ENCODE measurements around the gene FAM240A.
"Not testable (repeated sequence)": the region's sequence is repeated elsewhere in the genome, so short reads cannot be mapped to it uniquely, and the experiment has no call there.

FAM240A gene

DNA sequence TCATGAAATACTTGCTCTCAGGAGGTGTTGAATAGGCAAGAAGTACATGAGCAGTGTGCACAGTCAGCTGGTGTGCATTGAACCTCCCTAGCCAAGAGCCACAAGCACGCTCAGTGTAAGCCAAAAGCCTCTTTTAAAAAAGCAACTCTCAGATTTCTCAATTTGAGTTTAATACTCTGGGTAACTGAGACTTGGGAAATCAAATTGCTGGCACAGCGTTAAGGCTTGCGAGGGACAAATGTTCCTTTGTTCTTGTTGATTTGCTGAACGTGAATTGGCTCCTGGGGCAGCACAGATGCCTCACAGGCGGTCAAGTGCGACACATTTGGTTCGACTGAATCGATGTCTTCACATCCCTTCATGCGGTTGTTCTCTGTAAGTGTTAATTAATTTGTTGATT, at the start of gene FAM240A:
Gene FAM240A (plus strand): TSS at position 202 of the 400 bp plus-strand sequence. CDS start 159 bp downstream, at position 361.
- DNase-seq (ENCODE audit: low read depth in 2 of 2), result no peak

DNA sequence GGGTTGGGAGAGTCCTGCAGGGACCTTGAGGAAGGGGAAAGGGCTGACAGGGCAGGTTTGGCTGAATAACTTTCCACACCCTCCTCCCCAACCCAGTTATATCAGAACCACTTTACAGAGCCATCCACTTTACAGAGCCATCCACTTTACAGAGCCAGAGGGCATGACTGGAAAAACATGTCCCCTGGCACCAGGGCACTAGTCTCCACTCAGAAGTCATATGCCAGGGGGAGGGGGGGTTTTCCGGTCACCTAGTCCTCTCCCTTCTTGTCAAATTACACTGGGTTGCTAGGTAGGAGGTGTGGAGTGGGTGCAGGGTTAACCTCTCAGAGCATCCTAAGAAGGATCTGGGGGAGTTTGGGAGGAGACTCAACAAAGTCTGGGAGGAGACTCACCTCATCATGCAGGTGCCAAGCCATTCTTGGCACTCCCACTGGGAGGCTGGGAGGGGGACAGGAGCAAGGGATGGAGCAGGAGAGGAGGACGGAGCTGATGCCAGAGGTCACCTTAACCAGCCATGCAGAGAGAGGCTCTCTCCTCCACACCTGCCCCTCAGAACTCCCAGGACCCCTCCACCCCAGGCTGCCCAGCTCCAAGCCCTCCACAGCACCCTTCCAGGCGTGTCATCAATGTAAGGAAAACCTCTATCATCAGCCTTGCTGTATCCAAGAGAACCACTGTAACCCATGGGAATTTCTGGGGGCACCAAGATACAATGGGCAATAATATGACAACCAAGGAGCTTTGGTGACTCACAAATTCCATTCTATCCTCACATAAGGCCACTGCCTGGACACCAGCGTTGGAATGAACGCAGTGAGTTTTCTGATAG, 47.9 kb upstream of the FAM240A start:
- DNase-seq (ENCODE audit: low read depth in 2 of 2), result no peak

DNA sequence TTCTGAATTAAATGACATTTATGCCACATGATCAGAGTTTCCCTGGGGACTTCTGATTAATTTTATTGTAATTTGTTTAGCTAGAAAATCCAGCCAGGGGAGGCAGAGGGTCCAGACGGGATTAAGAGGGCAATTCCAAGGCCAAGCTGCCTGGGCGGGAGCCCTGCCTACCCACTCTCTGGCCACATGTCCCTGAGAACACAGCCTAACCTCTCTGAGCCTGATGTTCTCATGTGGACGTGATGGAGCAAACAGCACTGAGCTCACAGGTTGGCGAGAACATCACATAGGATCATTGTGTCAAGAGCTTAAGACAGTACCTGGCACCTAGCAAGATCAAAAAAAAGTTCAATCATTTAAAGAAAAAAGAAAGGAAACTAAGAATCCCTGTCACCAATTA, 47.2 kb upstream of the FAM240A start:
- no peak for DNase-seq (ENCODE audit: low read depth in 2 of 2)

DNA sequence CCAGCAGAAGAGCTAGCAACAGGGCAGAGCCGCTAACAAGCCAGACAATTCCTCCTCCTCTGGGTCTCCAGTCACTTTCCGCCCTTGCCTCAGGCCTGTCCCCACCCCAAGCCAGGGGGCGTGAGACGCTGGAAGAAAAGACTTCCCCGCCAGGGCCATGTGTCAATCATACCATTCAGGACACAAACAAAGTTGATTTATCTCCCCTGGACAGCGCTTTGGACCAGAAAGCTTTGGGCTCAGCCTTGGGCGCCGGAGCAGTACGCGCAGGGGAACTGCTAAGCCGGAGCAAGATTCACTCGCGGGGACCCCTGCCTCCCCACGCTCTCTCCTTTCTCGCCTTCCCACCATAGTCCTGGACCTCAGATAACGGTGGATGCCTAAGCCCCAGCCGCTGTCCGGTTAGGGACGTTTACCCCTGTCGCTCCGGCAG, 46.7 kb upstream of the FAM240A start:
- no peak for DNase-seq (ENCODE audit: low read depth in 2 of 2)

DNA sequence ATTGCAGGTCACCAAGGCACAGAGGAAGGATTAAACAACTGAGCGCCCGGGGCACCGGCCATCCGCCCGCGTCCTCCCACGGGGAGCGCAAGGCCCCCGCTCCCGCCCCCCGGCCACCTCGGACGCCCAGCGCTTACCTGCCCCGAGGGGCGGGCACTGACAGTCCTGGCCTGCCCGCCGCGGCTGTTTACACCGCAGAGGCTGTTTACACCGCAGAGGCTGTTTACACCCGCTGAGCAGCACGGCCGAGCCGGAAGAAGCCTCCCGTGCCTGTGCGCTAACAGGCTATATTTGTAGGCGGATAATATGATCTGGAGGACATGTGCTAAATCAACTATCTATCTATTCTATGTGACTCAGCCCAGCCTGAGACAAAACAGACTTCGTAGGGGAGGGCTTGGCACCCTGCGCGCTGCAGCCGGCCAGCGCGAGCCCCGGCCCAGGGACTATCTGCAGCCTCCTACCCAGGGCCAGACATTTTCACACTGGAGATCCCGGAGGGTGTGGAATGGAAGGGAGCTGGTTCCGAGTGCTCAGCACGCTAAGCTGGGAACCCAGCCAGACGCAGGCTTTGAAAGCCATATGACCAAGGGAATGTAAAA, 46.2 kb upstream of the FAM240A start, which contains the start of gene LRRC2:
Gene LRRC2 (minus strand): TSS at position 263 of the 602 bp plus-strand sequence. CDS start 14,711 bp downstream, outside the sequence.
- DNase-seq (ENCODE audit: low read depth in 2 of 2), result no peak

DNA sequence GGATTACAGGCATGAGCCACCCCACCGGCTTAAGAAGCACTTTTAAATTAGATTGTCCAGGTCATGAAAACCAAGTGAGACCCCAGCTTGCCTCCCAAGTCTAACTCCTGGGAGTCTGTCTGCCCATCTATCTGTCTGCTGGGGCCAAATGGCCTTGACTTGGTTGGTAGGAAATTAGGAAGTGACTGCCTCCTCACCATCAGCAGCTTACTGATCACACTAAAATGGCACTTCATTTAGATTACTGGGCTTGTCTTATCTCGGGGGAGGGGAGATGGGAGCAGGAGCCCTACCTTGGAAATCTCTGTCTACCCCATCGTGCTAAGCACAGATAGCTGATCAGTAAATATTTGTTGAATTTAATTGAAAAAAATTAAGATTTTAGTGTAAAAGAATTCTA, 40.6 kb upstream of the FAM240A start:
- DNase-seq (ENCODE audit: low read depth in 2 of 2), result no peak

DNA sequence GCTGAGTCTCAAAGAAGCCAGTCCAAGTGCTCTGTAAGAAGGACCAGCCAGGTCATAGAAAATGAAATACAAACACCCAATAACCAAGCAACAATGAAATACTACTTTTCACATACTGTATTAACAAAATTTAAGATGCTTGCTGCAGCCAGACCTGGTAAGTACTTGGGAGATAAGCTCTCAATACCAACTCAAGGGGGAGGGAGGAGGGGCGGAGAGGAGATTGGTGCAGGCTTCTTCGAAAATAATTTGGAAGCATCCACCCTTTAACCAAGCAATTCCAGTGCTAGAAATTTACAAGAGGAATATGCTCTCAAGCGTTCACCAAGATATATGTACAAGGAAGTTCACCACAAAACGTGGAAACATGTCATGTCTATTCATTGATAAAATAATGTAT, 38.6 kb upstream of the FAM240A start:
- DNase-seq (ENCODE audit: low read depth in 2 of 2), result no peak

DNA sequence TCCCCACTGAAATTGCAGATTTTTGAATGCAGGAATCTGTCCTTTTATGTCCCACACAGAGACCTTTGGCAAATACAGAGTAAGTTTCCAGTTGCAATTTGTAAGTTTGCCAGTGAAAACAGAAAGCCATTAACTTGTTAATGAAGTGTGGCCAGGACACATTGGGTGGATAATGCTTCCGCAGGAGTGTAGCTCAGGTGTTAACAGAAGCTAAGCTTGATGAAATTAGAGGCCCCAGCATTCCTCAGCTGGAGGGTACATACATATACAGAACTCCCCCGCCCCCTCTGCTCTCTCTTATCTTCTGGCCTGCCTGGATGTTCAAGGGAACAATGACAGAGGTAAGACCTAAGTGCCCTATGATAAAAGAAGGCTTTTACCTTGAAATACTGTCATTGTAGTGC, 38.1 kb upstream of the FAM240A start:
- DNase-seq (ENCODE audit: low read depth in 2 of 2), result no peak

DNA sequence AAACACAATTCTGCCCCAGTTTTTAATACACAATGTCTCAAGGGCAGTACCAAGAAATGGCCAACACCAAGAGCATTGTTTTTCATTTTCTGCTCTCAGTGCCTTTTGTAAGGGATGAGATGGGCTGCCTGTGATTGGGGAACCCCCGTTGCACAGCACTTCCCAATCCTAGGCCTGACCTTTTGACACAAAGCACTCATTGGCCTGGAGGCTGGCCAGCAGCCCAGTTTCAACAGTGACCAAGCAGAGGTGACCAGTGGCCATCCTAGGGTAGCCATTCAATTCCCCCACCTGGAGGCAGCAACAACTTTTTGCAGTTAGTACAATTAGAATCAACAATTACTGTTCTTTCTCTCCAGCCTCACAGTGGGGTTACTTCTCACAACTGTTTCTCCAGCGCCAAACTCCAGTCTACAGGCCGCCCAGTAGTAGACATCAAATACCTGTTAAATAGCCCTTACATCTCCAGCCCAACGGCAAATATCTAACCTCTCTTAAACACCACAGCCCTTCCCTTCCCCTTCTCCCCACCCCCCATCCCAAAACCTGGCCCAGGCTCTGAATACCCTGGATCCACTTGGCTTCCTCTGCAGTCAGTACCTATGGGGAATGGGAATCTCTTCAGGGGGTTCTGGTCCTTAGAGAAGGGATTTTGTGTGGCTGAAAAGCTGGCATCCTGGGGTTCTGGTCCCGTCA, 37.3 kb upstream of the FAM240A start:
- no peak for DNase-seq (ENCODE audit: low read depth in 2 of 2)

DNA sequence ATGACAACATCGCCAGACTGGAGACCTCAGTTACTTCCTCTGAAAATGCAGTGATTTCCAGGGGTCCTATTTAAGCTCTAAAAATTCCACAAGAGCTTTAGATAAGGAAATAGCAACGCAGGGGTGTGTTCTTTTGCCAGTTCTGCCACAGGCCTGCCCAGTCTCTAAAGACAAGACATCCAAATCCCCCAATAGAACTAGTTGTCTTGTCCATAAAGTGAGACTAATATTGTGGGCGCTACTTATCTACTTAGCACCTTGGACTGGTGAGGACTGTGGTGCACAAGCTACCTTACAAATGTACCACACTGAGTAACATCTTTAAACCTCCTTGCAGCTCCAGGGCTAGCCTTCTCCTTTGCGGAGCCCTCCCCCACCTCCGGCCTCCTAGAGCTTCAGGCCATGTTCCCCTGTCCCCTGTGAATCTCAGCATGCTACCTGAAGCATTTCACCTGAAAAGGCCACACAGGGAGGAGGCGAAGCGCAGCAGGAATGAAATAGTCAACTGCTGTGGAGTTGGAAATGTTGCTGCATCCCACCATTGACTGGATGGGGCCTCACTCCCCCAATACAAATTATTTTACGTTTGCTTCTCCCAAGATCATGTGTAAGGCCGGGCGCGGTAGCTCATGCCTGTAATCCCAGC, 36.6 kb upstream of the FAM240A start:
- DNase-seq (ENCODE audit: low read depth in 2 of 2), result no peak

DNA sequence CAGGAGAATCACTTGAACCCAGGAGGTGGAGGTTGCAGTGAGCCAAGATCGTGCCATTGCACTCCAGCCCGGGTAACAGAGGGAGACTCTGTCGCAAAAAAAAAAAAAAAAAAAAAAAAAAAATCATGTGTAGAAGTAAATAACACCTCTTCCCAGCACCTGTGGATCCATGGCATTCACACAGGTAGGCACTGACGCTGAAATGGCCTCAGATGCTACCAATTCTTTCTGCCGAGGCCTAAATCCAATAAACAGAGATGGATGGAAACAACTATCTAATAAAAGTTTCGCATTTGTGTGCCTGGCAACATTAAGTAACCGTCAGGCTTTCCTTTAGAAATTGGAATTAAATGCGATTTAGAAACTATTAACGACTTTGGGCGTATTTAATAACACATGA, 35.9 kb upstream of the FAM240A start:
- no peak for DNase-seq (ENCODE audit: low read depth in 2 of 2)

DNA sequence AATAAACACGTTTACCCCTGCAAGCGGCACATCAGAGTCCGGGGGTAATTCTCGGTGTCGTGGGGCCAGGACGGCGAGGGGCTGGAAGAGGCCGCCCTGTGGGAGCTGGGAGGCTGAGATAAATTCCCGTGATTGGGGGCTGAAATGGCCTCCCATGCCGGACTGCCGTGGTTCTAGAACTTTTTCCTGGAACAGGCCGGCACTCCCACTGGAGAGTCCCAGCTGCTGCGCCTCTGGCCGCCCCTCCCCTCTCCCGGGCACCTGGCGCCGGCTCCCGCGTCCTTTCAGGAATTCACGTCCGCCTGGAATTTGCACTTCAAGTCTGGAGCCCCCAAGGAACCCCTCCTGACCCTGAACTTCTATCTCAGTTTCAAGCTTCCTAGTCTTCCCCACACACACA, 35.4 kb upstream of the FAM240A start:
- DNase-seq (ENCODE audit: low read depth in 2 of 2), result no peak

DNA sequence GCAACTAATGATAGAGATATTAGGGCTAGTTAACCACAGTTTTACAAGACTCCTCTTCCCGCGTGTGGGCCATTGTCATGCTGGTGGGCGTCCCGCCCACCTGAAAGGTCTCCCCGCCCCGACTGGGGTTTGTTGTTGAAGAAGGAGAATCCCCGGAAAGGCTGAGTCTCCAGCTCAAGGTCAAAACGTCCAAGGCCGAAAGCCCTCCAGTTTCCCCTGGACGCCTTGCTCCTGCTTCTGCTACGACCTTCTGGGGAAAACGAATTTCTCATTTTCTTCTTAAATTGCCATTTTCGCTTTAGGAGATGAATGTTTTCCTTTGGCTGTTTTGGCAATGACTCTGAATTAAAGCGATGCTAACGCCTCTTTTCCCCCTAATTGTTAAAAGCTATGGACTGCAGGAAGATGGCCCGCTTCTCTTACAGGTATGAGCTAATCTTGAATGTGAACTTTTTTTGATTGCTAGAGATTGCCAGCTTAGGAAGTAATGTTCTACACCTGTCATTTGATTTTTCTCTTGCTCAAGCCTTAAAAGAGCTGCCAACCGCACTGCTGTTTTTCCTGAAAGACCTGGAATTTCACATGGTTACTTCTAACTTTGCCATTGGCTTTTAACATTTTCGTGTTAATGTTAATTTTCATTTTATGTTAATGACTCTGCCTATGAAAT, 34.6 kb upstream of the FAM240A start:
- not testable (repeated sequence) for DNase-seq (ENCODE audit: low read depth in 2 of 2)

DNA sequence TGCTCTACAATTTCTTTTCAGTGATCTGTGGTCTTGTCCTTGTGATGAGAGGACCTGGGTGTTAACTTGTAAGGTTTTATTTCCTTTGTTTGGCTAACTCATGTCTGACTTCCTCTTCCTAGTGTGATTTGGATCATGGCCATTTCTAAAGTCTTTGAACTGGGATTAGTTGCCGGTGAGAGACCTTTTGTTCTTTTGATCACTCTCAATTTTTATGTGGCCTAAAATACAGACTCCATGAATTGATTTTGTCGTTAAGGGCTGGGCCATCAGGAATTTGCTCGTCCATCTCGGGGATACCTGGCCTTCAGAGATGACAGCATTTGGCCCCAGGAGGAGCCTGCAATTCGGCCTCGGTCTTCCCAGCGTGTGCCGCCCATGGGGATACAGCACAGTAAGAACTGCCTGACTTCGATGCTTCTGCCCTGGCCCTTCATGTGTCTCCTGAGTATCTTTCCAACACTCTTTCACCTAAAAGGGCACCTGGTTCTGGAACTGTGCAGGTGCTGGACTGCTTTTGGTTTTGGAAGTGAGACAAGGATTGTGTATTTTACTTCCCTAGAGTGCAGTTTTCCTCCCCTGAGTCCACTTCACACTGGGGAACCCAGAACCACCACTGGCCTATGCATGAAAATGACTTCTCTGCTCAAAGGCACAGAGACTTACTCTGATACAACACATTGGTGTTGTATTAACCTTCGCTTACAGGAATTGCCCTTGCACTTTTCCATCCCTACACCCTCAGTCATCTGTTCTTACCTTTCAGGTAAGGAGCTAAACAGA, 33.2 kb upstream of the FAM240A start:
- no peak for DNase-seq (ENCODE audit: low read depth in 2 of 2)

DNA sequence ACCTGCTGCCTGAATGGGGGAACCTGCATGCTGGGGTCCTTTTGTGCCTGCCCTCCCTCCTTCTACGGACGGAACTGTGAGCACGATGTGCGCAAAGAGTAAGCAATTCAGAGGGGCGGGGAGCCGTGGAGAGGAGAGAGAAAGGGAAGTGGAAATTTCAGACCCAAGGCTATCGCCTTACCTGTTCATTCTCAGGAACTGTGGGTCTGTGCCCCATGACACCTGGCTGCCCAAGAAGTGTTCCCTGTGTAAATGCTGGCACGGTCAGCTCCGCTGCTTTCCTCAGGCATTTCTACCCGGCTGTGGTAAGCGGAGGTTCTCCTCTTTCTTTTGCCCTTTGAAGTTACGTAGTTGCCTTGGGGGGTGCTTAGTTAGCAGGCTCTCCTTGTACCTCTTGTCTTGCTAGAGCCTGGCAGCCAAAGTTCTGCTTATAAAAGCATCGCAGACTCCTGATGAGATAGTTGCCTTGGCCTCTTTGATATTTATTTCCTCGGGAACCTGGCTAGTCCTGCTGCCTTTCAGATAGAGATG, 32.5 kb upstream of the FAM240A start:
- no peak for DNase-seq (ENCODE audit: low read depth in 2 of 2)

DNA sequence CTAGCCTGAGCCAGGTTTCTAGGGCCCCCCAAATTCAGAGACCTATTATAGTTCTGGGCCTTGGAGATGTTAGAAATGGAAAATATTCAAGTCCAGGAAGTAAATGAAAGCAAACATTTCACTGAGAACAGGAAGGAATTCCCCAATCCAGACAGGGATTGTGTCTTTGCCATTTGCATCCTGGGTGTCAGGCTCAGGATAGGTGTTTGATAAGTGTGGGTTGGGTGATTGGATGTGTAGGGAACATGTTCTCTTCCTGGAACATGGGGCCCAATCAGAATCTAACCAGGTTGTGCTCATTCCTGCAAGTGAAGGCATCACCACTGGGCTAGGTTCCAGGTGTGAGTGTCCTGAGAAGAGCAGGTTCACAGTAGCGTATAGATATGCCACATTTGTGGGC, 31.6 kb upstream of the FAM240A start:
- no peak for DNase-seq (ENCODE audit: low read depth in 2 of 2)

DNA sequence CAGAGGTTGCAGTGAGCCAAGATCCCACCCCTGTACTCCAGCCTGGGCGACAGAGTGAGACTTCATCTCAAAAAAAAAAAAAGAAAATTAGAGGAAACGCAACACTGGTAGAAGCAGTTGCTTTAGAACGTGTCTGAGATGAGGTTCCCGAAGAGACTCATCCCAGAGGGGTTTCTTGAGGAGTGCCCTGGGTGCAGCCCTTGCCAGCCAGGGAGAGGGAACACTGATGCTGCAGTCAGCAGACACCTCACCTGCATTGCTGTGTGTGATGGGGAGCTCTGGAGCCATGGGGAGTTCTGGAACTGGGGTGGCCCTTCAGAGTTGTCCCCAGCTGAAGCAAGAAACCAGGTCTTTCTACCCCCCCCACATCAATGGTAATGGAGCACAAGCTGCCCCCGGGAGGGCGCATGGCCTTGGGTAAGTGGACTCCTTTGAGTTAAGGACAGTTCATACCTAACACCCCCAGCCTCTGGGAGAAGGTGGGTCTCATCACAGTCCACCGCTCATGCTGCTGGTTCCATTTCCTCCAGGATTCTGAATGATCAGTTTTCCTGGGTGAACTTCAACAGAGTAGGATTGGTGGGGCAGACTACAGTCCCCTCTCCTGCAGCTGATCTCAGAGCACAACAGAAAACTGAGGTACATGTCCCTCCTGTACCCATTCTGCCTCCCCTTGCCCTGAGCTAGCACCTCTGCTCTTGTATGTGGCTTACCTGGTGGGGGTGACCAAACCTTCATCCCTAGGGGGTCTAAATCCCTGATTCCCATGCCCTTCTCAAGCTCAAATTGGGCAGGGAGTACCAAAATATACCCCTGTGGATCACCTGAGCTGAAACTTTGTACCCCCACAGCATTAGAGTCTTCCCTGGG, 27.5 kb upstream of the FAM240A start:
- DNase-seq (ENCODE audit: low read depth in 2 of 2), result no peak

DNA sequence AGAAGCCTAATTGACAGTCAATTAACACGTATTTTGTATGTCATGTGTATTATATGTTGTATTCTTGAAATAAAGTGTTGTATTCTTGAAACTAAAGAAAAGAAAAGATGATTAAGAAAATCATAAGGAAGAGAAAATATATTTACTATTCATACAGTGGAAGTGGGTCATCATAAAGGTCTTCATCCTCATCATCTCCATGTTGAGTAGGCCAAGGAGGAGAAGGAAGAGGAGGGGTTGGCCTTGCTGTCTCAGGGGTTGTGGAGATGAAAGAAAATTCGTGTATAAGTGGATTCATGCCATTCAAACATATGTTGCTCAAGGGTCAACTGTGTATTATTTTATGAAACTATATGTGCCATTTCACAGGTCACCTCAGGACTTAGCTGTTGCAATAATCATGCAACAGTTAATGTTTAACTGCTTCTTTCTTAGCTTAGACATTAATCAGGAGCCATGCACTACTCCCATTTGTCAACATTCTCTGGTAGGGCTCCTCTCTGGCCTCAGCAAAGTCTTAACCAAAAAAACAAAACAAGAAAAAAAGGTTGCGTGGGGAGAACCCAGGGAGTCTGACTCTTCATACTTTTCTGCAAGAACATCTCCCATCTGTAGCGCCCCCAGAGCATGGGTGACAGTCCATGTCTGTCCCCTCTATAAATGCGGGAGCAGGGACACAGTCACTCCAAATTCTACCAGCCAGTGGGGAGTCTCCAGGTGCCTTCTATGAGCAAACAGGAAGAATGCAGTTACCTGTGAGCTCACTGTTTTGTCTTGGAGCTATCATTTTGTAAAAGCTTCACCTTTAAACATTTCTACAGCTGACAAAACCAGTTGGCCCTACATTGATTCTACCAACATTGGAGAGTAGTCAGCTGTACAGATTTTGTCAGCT, 26.3 kb upstream of the FAM240A start:
- DNase-seq (ENCODE audit: low read depth in 2 of 2), result no peak
